GM12872 (cell line): ENCODE data around the gene MMP10.

Source experiments
- TF ChIP-seq, protein P1 (sequence below): IDR thresholded peaks from 3 replicates; pipeline ENCODE4 v1.5.1; 2011; ENCODE audit warnings: low read depth, mild to moderate bottlenecking, low read length, moderate library complexity; ENCODE audit not compliant: insufficient read depth

The MMP10 gene

DNA sequence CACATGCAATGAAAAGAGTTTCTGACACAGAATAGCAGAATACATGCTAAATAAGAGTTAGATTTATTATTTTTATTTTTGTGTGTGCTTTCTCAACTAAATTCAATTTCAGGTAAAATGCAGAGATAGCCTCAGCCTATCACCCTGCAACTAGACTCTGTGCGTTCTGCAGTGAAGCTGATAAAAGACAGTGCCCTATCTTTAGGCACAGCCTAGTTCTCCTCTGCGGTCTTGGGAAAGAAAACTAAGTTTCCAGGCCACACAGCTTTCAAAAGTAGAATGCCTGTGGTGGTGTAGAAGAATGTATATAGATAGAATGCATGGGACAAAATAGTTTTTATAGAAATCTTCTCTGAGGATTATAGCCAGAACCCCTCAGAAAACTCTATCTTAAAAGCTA is 29.5 kb upstream of the MMP10 start:
- TF ChIP-seq, protein P1, sequence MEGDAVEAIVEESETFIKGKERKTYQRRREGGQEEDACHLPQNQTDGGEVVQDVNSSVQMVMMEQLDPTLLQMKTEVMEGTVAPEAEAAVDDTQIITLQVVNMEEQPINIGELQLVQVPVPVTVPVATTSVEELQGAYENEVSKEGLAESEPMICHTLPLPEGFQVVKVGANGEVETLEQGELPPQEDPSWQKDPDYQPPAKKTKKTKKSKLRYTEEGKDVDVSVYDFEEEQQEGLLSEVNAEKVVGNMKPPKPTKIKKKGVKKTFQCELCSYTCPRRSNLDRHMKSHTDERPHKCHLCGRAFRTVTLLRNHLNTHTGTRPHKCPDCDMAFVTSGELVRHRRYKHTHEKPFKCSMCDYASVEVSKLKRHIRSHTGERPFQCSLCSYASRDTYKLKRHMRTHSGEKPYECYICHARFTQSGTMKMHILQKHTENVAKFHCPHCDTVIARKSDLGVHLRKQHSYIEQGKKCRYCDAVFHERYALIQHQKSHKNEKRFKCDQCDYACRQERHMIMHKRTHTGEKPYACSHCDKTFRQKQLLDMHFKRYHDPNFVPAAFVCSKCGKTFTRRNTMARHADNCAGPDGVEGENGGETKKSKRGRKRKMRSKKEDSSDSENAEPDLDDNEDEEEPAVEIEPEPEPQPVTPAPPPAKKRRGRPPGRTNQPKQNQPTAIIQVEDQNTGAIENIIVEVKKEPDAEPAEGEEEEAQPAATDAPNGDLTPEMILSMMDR: no peak

DNA sequence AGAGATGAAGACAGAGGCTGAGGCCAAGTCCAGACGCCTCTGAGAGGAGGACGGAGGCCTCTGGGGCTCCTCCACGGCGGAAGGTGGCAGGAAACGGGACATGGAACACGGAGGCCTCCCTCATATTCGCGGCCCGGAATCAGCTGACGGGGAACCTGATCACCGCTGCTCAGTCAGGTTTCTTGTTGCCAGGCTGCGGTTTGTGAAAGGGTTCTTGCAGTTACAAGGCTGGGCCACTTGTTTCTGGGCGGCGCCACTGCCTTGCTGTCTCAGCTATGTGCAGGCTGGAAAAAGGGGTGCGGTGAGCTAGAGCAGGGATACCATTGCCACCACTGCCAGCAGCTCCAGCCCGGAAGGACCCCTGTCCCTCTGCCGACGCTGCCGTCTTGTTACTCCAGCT is 27.5 kb upstream of the MMP10 start:
- TF ChIP-seq, protein P1: peak; percentile 55; the same call in 2 of the 3 replicates

DNA sequence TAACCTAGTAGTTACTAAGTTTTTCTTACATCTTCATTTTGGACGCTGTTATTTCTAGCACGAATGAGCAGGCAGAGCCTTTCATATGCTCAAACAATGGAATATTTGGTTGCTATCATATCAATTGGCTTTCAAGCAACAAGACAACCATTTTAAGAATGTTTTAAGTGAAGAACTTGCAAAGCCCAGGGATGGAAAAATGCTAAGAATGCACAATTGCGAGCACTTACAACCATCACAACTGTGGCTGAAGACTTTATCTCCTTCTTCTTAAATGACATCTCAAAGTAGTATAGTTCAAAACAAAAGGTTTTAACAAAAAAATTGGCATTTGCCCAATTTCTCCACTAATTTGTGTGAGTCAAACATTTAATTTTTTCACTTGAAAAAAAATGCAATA is 25.9 kb upstream of the MMP10 start:
- TF ChIP-seq, protein P1: no peak

DNA sequence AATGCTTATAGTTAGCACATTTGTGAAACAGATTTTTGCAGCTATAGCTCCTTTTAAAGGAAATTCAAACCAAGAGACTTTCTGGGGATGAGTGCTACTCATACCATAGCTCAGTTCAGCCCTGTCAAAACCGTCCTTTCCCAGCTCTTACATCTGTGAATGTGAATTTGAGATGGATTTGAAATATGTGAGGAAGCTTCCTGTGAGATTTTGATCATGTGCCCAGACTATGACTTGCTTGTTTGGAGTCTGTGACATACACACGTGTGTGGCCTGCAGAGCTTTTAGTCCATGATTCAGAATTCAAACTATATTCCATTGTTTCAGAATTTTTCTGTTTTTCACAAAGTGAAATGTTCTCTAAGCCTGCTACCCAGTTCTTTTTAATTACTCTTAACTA is 21.9 kb upstream of the MMP10 start:
- TF ChIP-seq, protein P1: no peak

DNA sequence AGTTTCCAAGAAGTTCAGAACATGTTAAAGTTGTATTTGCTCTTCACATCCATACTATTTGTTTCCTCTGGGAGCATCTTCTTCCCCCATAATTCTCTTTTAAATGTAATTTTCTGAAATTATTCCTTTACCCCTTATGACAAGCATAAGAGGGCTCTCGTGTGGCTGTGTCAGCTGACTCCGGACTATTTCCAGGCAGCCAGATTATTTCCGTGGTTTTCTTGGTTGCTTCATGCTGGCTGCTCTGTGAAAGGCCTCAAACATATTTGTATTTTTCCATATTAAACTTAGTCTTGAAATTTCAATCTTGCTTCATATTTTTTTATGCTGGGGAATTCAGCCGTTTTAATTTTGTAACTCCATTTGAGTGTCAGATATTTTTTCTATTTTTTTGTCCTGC is 20.3 kb upstream of the MMP10 start:
- TF ChIP-seq, protein P1: no peak

DNA sequence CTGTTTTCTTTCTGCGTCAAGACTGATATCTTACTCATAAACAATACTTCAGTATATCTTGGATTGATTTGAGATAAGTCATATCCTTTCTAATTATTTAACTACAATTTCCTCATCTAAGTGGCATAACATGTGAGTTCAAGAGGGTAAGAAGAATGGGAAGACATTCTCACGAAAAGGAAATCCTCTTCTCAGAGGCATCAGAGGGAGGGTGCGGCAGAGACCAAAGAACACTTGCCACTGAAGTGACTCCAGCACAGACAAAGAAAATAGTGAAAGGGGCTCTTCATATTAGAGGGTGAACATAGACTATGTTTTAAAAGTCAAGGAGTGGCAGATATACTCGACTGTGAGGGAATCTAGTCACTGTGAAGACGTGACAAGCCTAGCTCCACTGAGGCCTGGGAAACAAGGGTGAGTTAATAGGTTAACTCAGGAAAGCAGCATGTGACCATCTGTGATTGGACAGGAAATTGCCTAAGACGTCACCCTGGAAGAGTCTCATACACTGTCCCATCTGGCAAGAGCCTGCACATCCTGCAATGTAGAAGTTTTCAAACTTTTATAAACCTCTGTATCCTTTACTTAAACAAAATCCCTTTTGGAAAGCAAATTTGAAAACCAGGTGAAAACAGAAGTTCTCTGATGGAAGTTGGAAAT is 19.4 kb upstream of the MMP10 start:
- TF ChIP-seq, protein P1: no peak

DNA sequence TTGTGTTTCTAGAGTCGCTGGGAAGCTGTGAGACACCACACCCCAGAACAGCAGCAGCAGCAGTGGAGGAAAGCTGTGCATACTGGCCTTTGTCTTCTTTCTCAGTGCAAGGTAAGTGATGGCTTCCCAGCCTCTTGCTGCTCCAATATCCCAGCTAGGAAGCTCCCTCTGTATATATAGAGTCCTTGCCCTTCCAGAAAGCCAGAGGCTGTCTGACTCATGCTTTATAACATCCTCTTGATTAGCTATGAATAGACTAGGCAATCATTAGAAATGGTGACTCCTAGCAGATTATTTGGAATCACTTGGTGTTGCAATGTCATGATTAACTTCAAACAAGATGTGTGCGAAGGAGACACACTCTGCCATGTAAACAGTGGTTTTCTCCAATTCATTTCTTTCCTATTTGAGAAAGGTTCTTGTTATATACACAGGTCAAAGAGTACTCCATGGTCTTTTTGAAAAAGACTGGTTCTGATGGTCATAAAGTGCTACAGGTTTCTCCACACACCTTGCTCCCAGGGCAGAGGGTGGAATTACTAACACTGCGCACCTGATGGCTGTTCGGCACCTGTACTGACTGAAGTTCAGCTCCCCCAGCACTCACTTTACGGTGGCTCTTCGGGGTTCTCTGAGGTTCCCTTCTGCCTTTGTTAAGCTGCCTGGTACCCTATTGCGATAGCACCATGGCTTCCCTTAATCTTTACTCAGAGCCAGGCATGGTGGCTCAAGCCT is 17.8 kb upstream of the MMP10 start, which contains the start of gene MMP1:
Gene MMP1, minus strand, starts transcription at position 149 of the 735 bp plus-strand sequence. Its CDS starts 68 bp downstream, at position 81.
- TF ChIP-seq, protein P1: no peak
